Progenitor cell of endocrine pancreas (in vitro differentiated cells): ENCODE results near the gene JAK2. TPM values are rescaled to one million over a fixed set of nuclear protein-coding genes. Genes with fewer than 3 reads are reported as not detected.

ENCODE experiments used
- DNase-seq: peaks from one replicate; pipeline ENCODE4 v3.0.0; 2021; ENCODE audit warnings: low spot score; ENCODE audit not compliant: unreplicated experiment
- H3K27ac Mint-ChIP-seq: 2 replicates; pipeline ENCODE4 v1.8.0; 2021; ENCODE audit warnings: mild to moderate bottlenecking, moderate library complexity, mixed read lengths
- H3K27me3 Mint-ChIP-seq: 2 replicates; pipeline ENCODE4 v1.8.0; 2021; ENCODE audit warnings: mixed read lengths
- H3K36me3 Mint-ChIP-seq: 2 replicates; pipeline ENCODE4 v1.8.0; 2022; ENCODE audit warnings: mixed read lengths; ENCODE audit not compliant: insufficient read depth
- H3K4me1 Mint-ChIP-seq: 2 replicates; pipeline ENCODE4 v1.8.0; 2021; ENCODE audit warnings: low read depth, mixed read lengths
- H3K4me3 Mint-ChIP-seq: 2 replicates; pipeline ENCODE4 v1.8.0; 2021; ENCODE audit warnings: low read depth, mild to moderate bottlenecking, moderate library complexity, mixed read lengths
- H3K9me3 Mint-ChIP-seq: 2 replicates; pipeline ENCODE4 v1.8.0; 2021; ENCODE audit warnings: low read depth, mixed read lengths
- CTCF ChIP-seq: fragments of 200-600 bp; sonication (generic); IDR thresholded peaks from one replicate; pipeline ENCODE4 v1.5.0; 2021; ENCODE audit warnings: antibody characterized with exemption, mild to moderate bottlenecking; ENCODE audit not compliant: unreplicated experiment
- total RNA-seq: library from RNA; stranded (reverse); gene quantifications from 2 replicates; pipeline ENCODE4 v1.2.1, GENCODE V29; 2021

Gene JAK2
- total RNA-seq, 1 donor from 2014 or later: 5.1 TPM

GRCh38 chr9:4959031-4959430 lies 26.0 kb upstream of the JAK2 start:
- no peak for TF ChIP-seq CTCF
- Mint-ChIP-seq H3K36me3 (no peaks in the 10 kb centered on the region), H3K9me3 (peaks cover 9% of the 10 kb centered on the region), H3K4me3 (no peak overlapping the region), H3K27ac (no peak overlapping the region), H3K4me1 (no peaks in the 10 kb centered on the region), H3K27me3 (no peaks in the 10 kb centered on the region)
- DNase-seq: no peak

- no peak overlapping the region for H3K4me3 Mint-ChIP-seq
- H3K9me3 Mint-ChIP-seq: no peaks in the 10 kb centered on the region
- no peak for TF ChIP-seq CTCF
- H3K36me3 Mint-ChIP-seq: no peaks in the 10 kb centered on the region
- H3K4me1 Mint-ChIP-seq: no peaks in the 10 kb centered on the region
- no peak for DNase-seq
- H3K27me3 Mint-ChIP-seq: no peaks in the 10 kb centered on the region
- H3K27ac Mint-ChIP-seq: no peak overlapping the region
Measured at GRCh38 chr9:4962085-4962484, 23.0 kb upstream of the JAK2 start.

- Mint-ChIP-seq H3K36me3 (no peaks in the 10 kb centered on the region), H3K27me3 (no peaks in the 10 kb centered on the region), H3K27ac (no peak overlapping the region), H3K4me3 (no peak overlapping the region), H3K4me1 (no peaks in the 10 kb centered on the region), H3K9me3 (no peaks in the 10 kb centered on the region)
- no peak for TF ChIP-seq CTCF
- no peak for DNase-seq
Measured at GRCh38 chr9:4964540-4964939, 20.5 kb upstream of the JAK2 start.

- no peak for TF ChIP-seq CTCF
- Mint-ChIP-seq H3K9me3 (no peaks in the 10 kb centered on the region), H3K27me3 (no peaks in the 10 kb centered on the region), H3K4me3 (no peak overlapping the region), H3K36me3 (no peaks in the 10 kb centered on the region), H3K27ac (no peak overlapping the region), H3K4me1 (no peaks in the 10 kb centered on the region)
- no peak for DNase-seq
Measured at GRCh38 chr9:4965174-4965821, 19.8 kb upstream of the JAK2 start.

GRCh38 chr9:4967523-4967922 lies 17.5 kb upstream of the JAK2 start:
- H3K4me1 Mint-ChIP-seq: no peaks in the 10 kb centered on the region
- H3K27ac Mint-ChIP-seq: no peak overlapping the region
- no peaks in the 10 kb centered on the region for H3K36me3 Mint-ChIP-seq
- no peak for TF ChIP-seq CTCF
- no peak for DNase-seq
- H3K27me3 Mint-ChIP-seq: no peaks in the 10 kb centered on the region
- H3K4me3 Mint-ChIP-seq: no peak overlapping the region
- no peaks in the 10 kb centered on the region for H3K9me3 Mint-ChIP-seq
